Measurements from ENCODE around the gene EPS8. TPM values are rescaled to one million over a fixed set of nuclear protein-coding genes. Genes with fewer than 3 reads are reported as not detected.

Gene EPS8
- polyA plus RNA-seq, 1 of the 3 experiments (the other 2 are of a cell fraction), result 19.8 TPM

- Histone ChIP-seq H3K36me3 (replicated peaks in 1 of 2; ENCODE audit: control insufficient read depth in 1 of 2, insufficient read depth in 2 of 2, low read length in 1 of 2) (no peaks in the 10 kb centered on the region), H3K4me2 (no peak overlapping the region), H3K4me1 (ENCODE audit: control insufficient read depth in 1 of 2, insufficient read depth in 2 of 2, low read depth in 1 of 2, low read length in 1 of 2) (peaks cover 0 to 57% of the 10 kb centered on the region in 2 experiments; a peak in 2 of 4 replicates), H3K27me3 (ENCODE audit: insufficient read depth) (no peaks in the 10 kb centered on the region), H2AFZ (ENCODE audit: low read depth) (no peak overlapping the region), H3K79me2 (ENCODE audit: insufficient read depth) (peaks cover 91% of the 10 kb centered on the region), H4K20me1 (ENCODE audit: insufficient read depth) (no peaks in the 10 kb centered on the region), H3K9me3 (no peaks in the 10 kb centered on the region), H3F3A (replicated peaks; ENCODE audit: insufficient read depth) (peaks cover 32% of the 10 kb centered on the region), H3K27ac (ENCODE audit: low read depth in 2 of 2, low read length in 1 of 2) (peak overlapping the region in 1 of 2 experiments; percentile 73; a peak in 2 of 4 replicates), H3K9me2 (no peaks in the 10 kb centered on the region), H3K4me3 (ENCODE audit: low read depth in 2 of 2, low read length in 1 of 2) (no peak overlapping the region), H3K9ac (no peak overlapping the region)
- TF ChIP-seq REST (IDR thresholded peaks at IDR 0.05; ENCODE audit: low read depth, low read length) (peak; percentile 33; the same call in 1 of the 2 replicates), RFX5 (IDR thresholded peaks at IDR 0.05; ENCODE audit: low read length) (no peak)
- ChIA-PET POLR2A (no interaction called here), CTCF (interaction anchor here (1.1 kb wide), 1 partner anchor 20 kb away, joined by 5 read pairs; no protein-coding TSS in a partner anchor)
- DNase-seq, result no peak
These were observed 36.4 kb downstream of the EPS8 start for GRCh38 chr12:15752785-15753184.

GRCh38 chr12:15751741-15752140 is 37.4 kb downstream of the EPS8 start:
- H3K4me2 ChIP-seq, result no peak overlapping the region
- H3K9me3 ChIP-seq, result no peaks in the 10 kb centered on the region
- H2AFZ ChIP-seq (ENCODE audit: low read depth), result no peak overlapping the region
- no peak for TF ChIP-seq NFIC (IDR thresholded peaks at IDR 0.05; ENCODE audit: borderline replicate concordance)
- no peak for TF ChIP-seq RAD21 (IDR thresholded peaks at IDR 0.05; ENCODE audit: low read length)
- no peak for TF ChIP-seq TEAD4 (IDR thresholded peaks at IDR 0.05; ENCODE audit: borderline replicate concordance, insufficient read depth)
- no peak for TF ChIP-seq RXRA (IDR thresholded peaks at IDR 0.05; ENCODE audit: borderline replicate concordance, low read depth)
- TF ChIP-seq FOXM1 (IDR thresholded peaks at IDR 0.05; ENCODE audit: low read depth), result no peak
- no peak for TF ChIP-seq RFX5 (IDR thresholded peaks at IDR 0.05; ENCODE audit: low read length)
- TF ChIP-seq, protein P1, sequence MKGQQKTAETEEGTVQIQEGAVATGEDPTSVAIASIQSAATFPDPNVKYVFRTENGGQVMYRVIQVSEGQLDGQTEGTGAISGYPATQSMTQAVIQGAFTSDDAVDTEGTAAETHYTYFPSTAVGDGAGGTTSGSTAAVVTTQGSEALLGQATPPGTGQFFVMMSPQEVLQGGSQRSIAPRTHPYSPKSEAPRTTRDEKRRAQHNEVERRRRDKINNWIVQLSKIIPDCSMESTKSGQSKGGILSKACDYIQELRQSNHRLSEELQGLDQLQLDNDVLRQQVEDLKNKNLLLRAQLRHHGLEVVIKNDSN (IDR thresholded peaks at IDR 0.05; ENCODE audit: borderline replicate concordance, low read depth), result no peak
- no peak for TF ChIP-seq GATA2 (CRISPR knock-in tag; IDR thresholded peaks at IDR 0.05)
- TF ChIP-seq, protein P2, sequence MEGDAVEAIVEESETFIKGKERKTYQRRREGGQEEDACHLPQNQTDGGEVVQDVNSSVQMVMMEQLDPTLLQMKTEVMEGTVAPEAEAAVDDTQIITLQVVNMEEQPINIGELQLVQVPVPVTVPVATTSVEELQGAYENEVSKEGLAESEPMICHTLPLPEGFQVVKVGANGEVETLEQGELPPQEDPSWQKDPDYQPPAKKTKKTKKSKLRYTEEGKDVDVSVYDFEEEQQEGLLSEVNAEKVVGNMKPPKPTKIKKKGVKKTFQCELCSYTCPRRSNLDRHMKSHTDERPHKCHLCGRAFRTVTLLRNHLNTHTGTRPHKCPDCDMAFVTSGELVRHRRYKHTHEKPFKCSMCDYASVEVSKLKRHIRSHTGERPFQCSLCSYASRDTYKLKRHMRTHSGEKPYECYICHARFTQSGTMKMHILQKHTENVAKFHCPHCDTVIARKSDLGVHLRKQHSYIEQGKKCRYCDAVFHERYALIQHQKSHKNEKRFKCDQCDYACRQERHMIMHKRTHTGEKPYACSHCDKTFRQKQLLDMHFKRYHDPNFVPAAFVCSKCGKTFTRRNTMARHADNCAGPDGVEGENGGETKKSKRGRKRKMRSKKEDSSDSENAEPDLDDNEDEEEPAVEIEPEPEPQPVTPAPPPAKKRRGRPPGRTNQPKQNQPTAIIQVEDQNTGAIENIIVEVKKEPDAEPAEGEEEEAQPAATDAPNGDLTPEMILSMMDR (IDR thresholded peaks at IDR 0.05), result no peak
- TF ChIP-seq MXI1 (IDR thresholded peaks at IDR 0.05; ENCODE audit: low read depth, low read length), result no peak
- CTCF ChIA-PET, result interaction anchor here (1.3 kb wide), 1 partner anchor 104 kb away, joined by 3 read pairs; no protein-coding TSS in a partner anchor
- POLR2A ChIA-PET, result no interaction called here
- peaks cover 21% of the 10 kb centered on the region for H3F3A ChIP-seq (replicated peaks; ENCODE audit: insufficient read depth)
- peaks cover 91% of the 10 kb centered on the region for H3K79me2 ChIP-seq (ENCODE audit: insufficient read depth)
- no peak overlapping the region for H3K4me3 ChIP-seq (ENCODE audit: low read depth in 2 of 2, low read length in 1 of 2)
- DNase-seq, result no peak
- WGBS (ENCODE audit: low lambda C conversion rate), result 87% methylated on average over 2 of the region's 2 CpGs
- no peaks in the 10 kb centered on the region for H3K9me2 ChIP-seq
- no peak overlapping the region for H3K27ac ChIP-seq (ENCODE audit: low read depth in 2 of 2, low read length in 1 of 2)
- peaks cover 0 to 47% of the 10 kb centered on the region in 2 experiments; a peak in 2 of 4 replicates for H3K4me1 ChIP-seq (ENCODE audit: control insufficient read depth in 1 of 2, insufficient read depth in 2 of 2, low read depth in 1 of 2, low read length in 1 of 2)
- no peak overlapping the region for H3K9ac ChIP-seq
- H3K27me3 ChIP-seq (ENCODE audit: insufficient read depth), result no peaks in the 10 kb centered on the region
- H4K20me1 ChIP-seq (ENCODE audit: insufficient read depth), result no peaks in the 10 kb centered on the region
- H3K36me3 ChIP-seq (replicated peaks in 1 of 2; ENCODE audit: control insufficient read depth in 1 of 2, insufficient read depth in 2 of 2, low read length in 1 of 2), result no peaks in the 10 kb centered on the region

Measured in SK-N-SH (cell line).